Measurements from ENCODE around the gene SPATA12. TPM values are rescaled to one million over a fixed set of nuclear protein-coding genes. Genes with fewer than 3 reads are reported as not detected.

SPATA12 gene
- total RNA-seq, 1 experiment from 2014 or later = 0.22 TPM

- Mint-ChIP-seq H3K4me3 (peak overlapping the region; percentile 72 to 82), H3K9me3 (no peaks in the 10 kb centered on the region), H3K27ac (no peak overlapping the region), H3K27me3 (ENCODE audit: low read depth) (peaks cover 44% of the 10 kb centered on the region), H3K36me3 (ENCODE audit: insufficient read depth in 1 of 3, low read depth in 3 of 3) (peaks cover 0 to 5% (median 0%) of the 10 kb centered on the region in 3 experiments; a peak in 1 of 7 replicates), H3K4me1 (peaks cover 11 to 15% of the 10 kb centered on the region in 2 experiments)
- Histone ChIP-seq H4K91ac (ENCODE audit: insufficient read length, low read depth, low read length) (no peak overlapping the region), H3K4me2 (ENCODE audit: insufficient read depth, insufficient read length, low read length) (no peak overlapping the region), H4K5ac (ENCODE audit: insufficient read length, low read depth, low read length) (no peak overlapping the region), H3K14ac (ENCODE audit: insufficient read depth, low read length) (no peak overlapping the region), H3K79me1 (ENCODE audit: insufficient read depth, low read depth, low read length, poor library complexity, severe bottlenecking) (no peaks in the 10 kb centered on the region), H3K79me2 (ENCODE audit: insufficient read depth, low read length) (no peaks in the 10 kb centered on the region), H2BK15ac (ENCODE audit: low read depth, low read length) (no peak overlapping the region), H3K27me3 (ENCODE audit: insufficient read depth, low read length) (no peaks in the 10 kb centered on the region; the same call in 1 of the 2 replicates), H3T11ph (ENCODE audit: low read length) (no peak overlapping the region), H2BK12ac (ENCODE audit: insufficient read length, low read depth, low read length) (no peak overlapping the region), H3K4me1 (ENCODE audit: insufficient read depth, low read length) (no peaks in the 10 kb centered on the region), H2BK20ac (ENCODE audit: low read depth, low read length, poor library complexity, severe bottlenecking) (no peak overlapping the region), H3K23ac (ENCODE audit: insufficient read length, low read depth, low read length) (no peak overlapping the region), H3K9me3 (ENCODE audit: control insufficient read depth, low read depth, low read length) (no peaks in the 10 kb centered on the region), H4K20me1 (ENCODE audit: control insufficient read depth, insufficient read depth, insufficient read length) (no peaks in the 10 kb centered on the region), H2AFZ (ENCODE audit: low read length) (no peak overlapping the region), H4K8ac (replicated peaks; ENCODE audit: insufficient read length, low read depth, low read length) (no peak overlapping the region), H3K23me2 (ENCODE audit: insufficient read length, low read depth, low read length, poor library complexity, severe bottlenecking) (no peaks in the 10 kb centered on the region), H2AK5ac (ENCODE audit: insufficient read length, low read length) (no peak overlapping the region), H2BK120ac (ENCODE audit: low read depth, low read length, poor library complexity, severe bottlenecking) (no peak overlapping the region), H3K27ac (ENCODE audit: insufficient read length, low read depth, low read length) (no peak overlapping the region), H3K56ac (ENCODE audit: insufficient read length, low read depth, low read length) (no peak overlapping the region), H3K9ac (ENCODE audit: extremely low read depth, insufficient read length, low read length) (no peak overlapping the region), H3K18ac (ENCODE audit: insufficient read length, low read depth, low read length) (no peak overlapping the region), H3K4ac (ENCODE audit: low read depth, low read length) (no peak overlapping the region), H2BK5ac (ENCODE audit: insufficient read length, low read length) (no peak overlapping the region)
- no CpG with 5 or more reads among the region's 4 CpGs for WGBS (ENCODE audit: extremely low coverage, insufficient read length, low lambda C conversion rate)
- peak; percentile 39 for DNase-seq
- TF ChIP-seq CTCF (conservative IDR thresholded peaks at IDR 0.05) = no peak
Observed at GRCh38 chr3:57080171-57080570, 19.7 kb downstream of the SPATA12 start.
